DLD1 (cell line): Measurements from ENCODE around the gene FAM53A.

Experiments used
- in situ Hi-C: cut with HindIII; loops from 2 replicates; pipeline ENCODE4 v1.10.0; 2017; ENCODE audit warnings: low sequenced_read_pairs

The FAM53A gene

GRCh38 chr4:1683736-1684505, at the start of gene FAM53A:
Gene FAM53A, minus strand, starts transcription at chr4:1684313. Its CDS starts 15,572 bp downstream, at chr4:1668741.
- in situ Hi-C loops: no loop called here

GRCh38 chr4:1732911-1733310, 48.8 kb upstream of the FAM53A start:
- in situ Hi-C loops: no loop called here

GRCh38 chr4:1731180-1731579, 47.1 kb upstream of the FAM53A start:
- in situ Hi-C loops: no loop called here

GRCh38 chr4:1730532-1731135, 46.5 kb upstream of the FAM53A start:
- in situ Hi-C loops: no loop called here

GRCh38 chr4:1728061-1728980, 44.2 kb upstream of the FAM53A start:
- in situ Hi-C loops: no loop called here

GRCh38 chr4:1727117-1728031, 43.3 kb upstream of the FAM53A start:
- in situ Hi-C loops: no loop called here

- in situ Hi-C loops: no loop called here
These were observed 42.2 kb upstream of the FAM53A start for GRCh38 chr4:1726146-1726934.

GRCh38 chr4:1725521-1725920, 41.4 kb upstream of the FAM53A start:
- in situ Hi-C loops: no loop called here

GRCh38 chr4:1723131-1723801, 39.2 kb upstream of the FAM53A start:
- in situ Hi-C loops: no loop called here

- in situ Hi-C loops: no loop called here
These were observed 38.5 kb upstream of the FAM53A start for GRCh38 chr4:1722551-1723118.

GRCh38 chr4:1721666-1722550, 37.8 kb upstream of the FAM53A start:
- in situ Hi-C loops: no loop called here

GRCh38 chr4:1721003-1721665, 37.0 kb upstream of the FAM53A start, which contains the start of the genes TACC3 and TMEM129:
Gene TACC3, plus strand, starts transcription at chr4:1721521. Its CDS starts 1,901 bp downstream, at chr4:1723422.
Gene TMEM129, minus strand, starts transcription at chr4:1721323. Its CDS starts 486 bp downstream, at chr4:1720837.
- in situ Hi-C loops: no loop called here

GRCh38 chr4:1720163-1720983, 36.3 kb upstream of the FAM53A start:
- in situ Hi-C loops: no loop called here

GRCh38 chr4:1718095-1718850, 34.2 kb upstream of the FAM53A start:
- in situ Hi-C loops: no loop called here
